Testis (tissue), 3 donors: ENCODE results near the gene ZNF569. TPM values are rescaled to one million over a fixed set of nuclear protein-coding genes. Genes with fewer than 3 reads are reported as not detected.

Source experiments
- DNase-seq: peaks from one replicate; pipeline ENCODE4 v3.0.0-alpha.2; 2019
- H3K27ac ChIP-seq, 2 donors: fragments of 200-600 bp; sonication (generic); one replicate each; pipeline ENCODE4 v1.5.1; 2019
- H3K27me3 ChIP-seq: fragments of 200-600 bp; sonication (generic); one replicate; pipeline ENCODE4 v1.5.1; 2019
- H3K36me3 ChIP-seq: fragments of 200-600 bp; sonication (generic); one replicate; pipeline ENCODE4 v1.5.1; 2017; ENCODE audit warnings: low read depth; ENCODE audit errors: missing control alignments
- H3K4me1 ChIP-seq: fragments of 200-600 bp; sonication (generic); one replicate; pipeline ENCODE4 v1.5.1; 2019
- H3K4me3 ChIP-seq, 2 donors: fragments of 200-600 bp; sonication (generic); one replicate each; pipeline ENCODE4 v1.5.1; 2017 to 2019
- H3K9me3 ChIP-seq: fragments of 200-600 bp; sonication (generic); one replicate; pipeline ENCODE4 v1.5.1; 2017
- POLR2A ChIP-seq: fragments of 450-650 bp; IDR thresholded peaks from one replicate; pipeline ENCODE4 v1.6.1; 2017; ENCODE audit warnings: antibody characterized with exemption, mild to moderate bottlenecking, moderate library complexity
- WGBS, 2 donors: methylation state at CpG; one replicate each; pipeline ENCODE4 v1.1.5; 2018; 5-methylcytosine and 5-hydroxymethylcytosine counted together
- intact Hi-C: fragments of 100-400 bp; cut with DNase I; formaldehyde crosslinking; loops from one replicate; pipeline ENCODE4 v1.15.1; 2023; ENCODE audit warnings: low total_unique reads
- polyA plus RNA-seq: library from polyadenylated mRNA; stranded (reverse); fragments of 350-450 nt; fragmentation: Illumina TruSeq; extraction: RNeasy Lipid Tissue Mini Kit (QIAGEN cat#74804); gene quantifications from one replicate; pipeline ENCODE4 v1.2.3, GENCODE V29; 2014; ENCODE audit warnings: low read depth, low replicate concordance; ENCODE audit not compliant: insufficient read depth
- total RNA-seq, 2 donors: library from RNA; depleted of rRNA; stranded (reverse); fragments of >200 nt; gene quantifications; one replicate each; pipeline ENCODE4 v1.2.3, GENCODE V29; 2016
- TF ChIP-seq, protein P1 (sequence below), 3 experiments: fragments of 450-650 bp in 2 of 3; fragments of 200-600 bp in 1 of 3; sonication (generic) in 1 of 3; IDR thresholded peaks; one replicate each; pipeline ENCODE4 v1.5.1; 2016 to 2019; ENCODE audit warnings: antibody characterized with exemption in 3 of 3, mild to moderate bottlenecking in 2 of 3, moderate library complexity in 1 of 3

The ZNF569 gene
- total and polyA plus RNA-seq, 3 donors from 2014 or later: 14.4 to 29.9 (median 21.2) TPM

DNA sequence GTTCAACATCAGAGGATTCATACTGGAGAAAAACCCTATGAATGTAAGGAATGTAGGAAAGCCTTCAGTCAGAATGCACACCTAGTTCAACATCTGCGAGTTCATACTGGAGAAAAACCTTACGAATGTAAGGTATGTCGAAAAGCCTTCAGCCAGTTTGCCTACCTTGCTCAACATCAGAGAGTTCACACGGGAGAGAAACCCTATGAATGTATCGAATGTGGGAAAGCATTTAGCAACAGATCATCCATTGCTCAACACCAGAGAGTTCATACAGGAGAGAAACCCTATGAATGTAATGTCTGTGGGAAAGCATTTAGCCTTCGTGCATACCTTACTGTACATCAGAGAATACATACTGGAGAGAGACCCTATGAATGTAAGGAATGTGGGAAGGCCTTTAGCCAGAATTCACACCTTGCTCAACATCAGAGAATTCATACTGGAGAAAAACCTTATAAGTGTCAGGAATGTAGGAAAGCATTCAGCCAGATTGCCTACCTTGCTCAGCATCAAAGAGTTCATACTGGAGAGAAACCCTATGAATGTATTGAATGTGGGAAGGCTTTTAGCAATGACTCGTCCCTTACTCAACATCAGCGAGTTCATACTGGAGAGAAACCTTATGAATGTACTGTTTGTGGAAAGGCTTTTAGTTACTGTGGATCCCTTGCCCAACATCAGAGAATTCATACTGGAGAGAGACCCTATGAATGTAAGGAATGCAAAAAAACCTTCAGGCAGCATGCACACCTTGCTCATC, 17.3 kb upstream of the ZNF569 start:
- 90 to 97% methylated on average over 8 of the region's 8 CpGs for WGBS, 2 donors
- no peak overlapping the region for H3K4me3 ChIP-seq

GRCh38 chr19:37472165-37472564, 4.9 kb upstream of the ZNF569 start:
- DNase-seq: no peak
- intact Hi-C loops: no loop called here
- Histone ChIP-seq H3K9me3 (no peaks in the 10 kb centered on the region), H3K4me3 (no peak overlapping the region), H3K4me1 (peaks cover 7% of the 10 kb centered on the region), H3K27me3 (no peaks in the 10 kb centered on the region), H3K36me3 (no peaks in the 10 kb centered on the region), H3K27ac (no peak overlapping the region)
- 97 to 98% methylated on average over 9 of the region's 9 CpGs for WGBS, 2 donors
- TF ChIP-seq, protein P1, sequence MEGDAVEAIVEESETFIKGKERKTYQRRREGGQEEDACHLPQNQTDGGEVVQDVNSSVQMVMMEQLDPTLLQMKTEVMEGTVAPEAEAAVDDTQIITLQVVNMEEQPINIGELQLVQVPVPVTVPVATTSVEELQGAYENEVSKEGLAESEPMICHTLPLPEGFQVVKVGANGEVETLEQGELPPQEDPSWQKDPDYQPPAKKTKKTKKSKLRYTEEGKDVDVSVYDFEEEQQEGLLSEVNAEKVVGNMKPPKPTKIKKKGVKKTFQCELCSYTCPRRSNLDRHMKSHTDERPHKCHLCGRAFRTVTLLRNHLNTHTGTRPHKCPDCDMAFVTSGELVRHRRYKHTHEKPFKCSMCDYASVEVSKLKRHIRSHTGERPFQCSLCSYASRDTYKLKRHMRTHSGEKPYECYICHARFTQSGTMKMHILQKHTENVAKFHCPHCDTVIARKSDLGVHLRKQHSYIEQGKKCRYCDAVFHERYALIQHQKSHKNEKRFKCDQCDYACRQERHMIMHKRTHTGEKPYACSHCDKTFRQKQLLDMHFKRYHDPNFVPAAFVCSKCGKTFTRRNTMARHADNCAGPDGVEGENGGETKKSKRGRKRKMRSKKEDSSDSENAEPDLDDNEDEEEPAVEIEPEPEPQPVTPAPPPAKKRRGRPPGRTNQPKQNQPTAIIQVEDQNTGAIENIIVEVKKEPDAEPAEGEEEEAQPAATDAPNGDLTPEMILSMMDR (IDR thresholded peaks at IDR 0.05): no peak
- TF ChIP-seq POLR2A: no peak

More for the DNA sequence above, 17.3 kb upstream of the ZNF569 start:
- Histone ChIP-seq H3K4me1 (no peaks in the 10 kb centered on the region), H3K9me3 (no peaks in the 10 kb centered on the region), H3K36me3 (no peaks in the 10 kb centered on the region), H3K27me3 (no peaks in the 10 kb centered on the region), H3K27ac (no peak overlapping the region)
- DNase-seq: no peak
- intact Hi-C loops: no loop called here
- no peak for TF ChIP-seq POLR2A
- TF ChIP-seq, protein P1 (IDR thresholded peaks at IDR 0.05): no peak

DNA sequence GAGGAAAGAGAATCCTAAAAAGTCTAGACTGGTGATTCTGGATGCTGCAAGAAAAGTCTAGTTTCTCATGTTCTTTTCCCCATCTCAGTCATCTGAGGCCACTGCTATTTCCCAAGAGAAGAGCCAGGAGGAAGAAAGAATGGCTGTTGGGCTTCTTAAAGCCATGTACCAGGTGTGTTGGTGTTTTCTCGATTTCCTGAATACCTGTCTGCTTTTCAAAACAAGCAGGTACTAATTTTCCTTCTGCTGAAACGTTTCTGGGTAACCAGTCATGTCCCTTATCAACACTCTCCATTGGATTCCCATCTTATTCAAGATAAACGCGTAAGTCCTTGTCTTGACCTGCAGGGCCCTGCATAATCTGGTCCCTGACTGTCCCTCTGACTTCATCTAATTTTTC, 3.0 kb upstream of the ZNF569 start:
- peaks cover 7% of the 10 kb centered on the region for H3K4me1 ChIP-seq
- no peak overlapping the region for H3K27ac ChIP-seq
- no peaks in the 10 kb centered on the region for H3K36me3 ChIP-seq
- H3K4me3 ChIP-seq: peak overlapping the region in 1 of 2 donors; percentile 92
- intact Hi-C loops: no loop called here
- H3K9me3 ChIP-seq: no peaks in the 10 kb centered on the region
- no peaks in the 10 kb centered on the region for H3K27me3 ChIP-seq
- WGBS, 2 donors: 76 to 82% methylated on average over 4 of the region's 4 CpGs
- no peak for DNase-seq
- TF ChIP-seq, protein P1 (IDR thresholded peaks at IDR 0.05): no peak
- no peak for TF ChIP-seq POLR2A

- peak within 1 kb of the TSS; percentile 70 to 92 for H3K4me3 ChIP-seq
- TF ChIP-seq, protein P1 (IDR thresholded peaks at IDR 0.05): no peak
- no peak for TF ChIP-seq POLR2A
- no peaks in the 10 kb centered on the region for H3K36me3 ChIP-seq
- intact Hi-C loops: no loop called here
- H3K27me3 ChIP-seq: no peaks in the 10 kb centered on the region
- H3K4me1 ChIP-seq: peaks cover 7% of the 10 kb centered on the region
- H3K9me3 ChIP-seq: no peaks in the 10 kb centered on the region
- peak within 1 kb of the TSS; percentile 84 to 89 for H3K27ac ChIP-seq
- peak; percentile 95 for DNase-seq
- WGBS, 2 donors: 0% methylated on average over 10 to 56 of the region's 63 CpGs
These were observed 1.9 kb upstream of the ZNF569 start, which contains the start of gene ZNF570 for GRCh38 chr19:37468961-37469777. ZNF570 (plus strand) TSS chr19:37469356; CDS start chr19:37470355, 999 bp downstream.
